GM12878 (cell line): Measurements from ENCODE around the gene SH3BGRL2. TPM values are rescaled to one million over a fixed set of nuclear protein-coding genes. Genes with fewer than 3 reads are reported as not detected.

ENCODE experiments used
- ATAC-seq: fragments of 200-7000 bp; cut with Tn5 transposase; 3 replicates; pipeline ENCODE4 v1.9.1; 2020; ENCODE audit warnings: mild to moderate bottlenecking, moderate library complexity
- BruUV-seq: library from RNA; stranded (reverse); fragments of 400-500 nt; replicated peaks from 2 replicates; lab custom pipeline; 2021; lab: Mats Ljungman, UMichigan
- CTCF ChIA-PET: fragments of 300-600 bp; sonication (Branson Sonifier 250); formaldehyde crosslinking; extraction: SDS; loops from one replicate; lab custom pipeline; 2021; ENCODE audit warnings: inconsistent platforms; lab: Yijun Ruan, JAX
- POLR2A ChIA-PET: fragments of 350-600 bp; formaldehyde crosslinking; extraction: SDS; loops from one replicate; lab custom pipeline; 2021; ENCODE audit warnings: inconsistent platforms; lab: Charles Lee
- RAD21 ChIA-PET: fragments of 300-600 bp; sonication (Branson Sonifier 250); formaldehyde crosslinking; loops from one replicate; lab custom pipeline; 2023; ENCODE audit warnings: antibody characterized with exemption; ENCODE audit not compliant: unreplicated experiment; lab: Charles Lee
- SMC1A ChIA-PET: fragments of 300-600 bp; sonication (Branson Sonifier 250); formaldehyde crosslinking; loops from one replicate; lab custom pipeline; 2023; ENCODE audit not compliant: unreplicated experiment, uncharacterized antibody; lab: Charles Lee
- DNase-seq: peaks from one replicate; pipeline ENCODE4 v3.0.0-alpha.2; 2011; ENCODE audit warnings: low read depth, low spot score
- FAIRE-seq: peaks from 3 replicates; lab custom pipeline; 2011; peaks lifted over from hg19 to GRCh38; lab: Jason Lieb, UNC
- H2AFZ ChIP-seq: 2 replicates; pipeline ENCODE4 v1.6.0; 2011; ENCODE audit warnings: low read depth, low read length, control low read depth; ENCODE audit not compliant: control insufficient read depth
- H3K27ac ChIP-seq: 2 replicates; pipeline ENCODE4 v1.5.1; 2011; ENCODE audit warnings: control low read depth; ENCODE audit not compliant: control insufficient read depth, insufficient read depth
- H3K27me3 ChIP-seq, 2 experiments: replicated peaks in 1 of 2; 2 replicates each; pipeline versions ENCODE4 v1.6.0 to v1.6.1; 2011; ENCODE audit warnings: low read length in 1 of 2; ENCODE audit not compliant: control insufficient read depth in 2 of 2, insufficient read depth in 2 of 2
- H3K36me3 ChIP-seq, 2 experiments: 2 replicates each; pipeline ENCODE4 v1.5.1; 2011; ENCODE audit warnings: low read length in 1 of 2; ENCODE audit not compliant: control insufficient read depth in 2 of 2, insufficient read depth in 2 of 2
- H3K4me1 ChIP-seq: 2 replicates; pipeline ENCODE4 v1.6.1; 2011; ENCODE audit warnings: mild to moderate bottlenecking, low read length, moderate library complexity, mixed read lengths; ENCODE audit not compliant: control insufficient read depth, insufficient read depth
- H3K4me2 ChIP-seq: 2 replicates; pipeline ENCODE4 v1.6.0; 2011; ENCODE audit warnings: control low read depth; ENCODE audit not compliant: control insufficient read depth, insufficient read depth
- H3K4me3 ChIP-seq: fragments of 200-600 bp; sonication (generic); 2 replicates; pipeline ENCODE4 v1.5.1; 2016
- H3K79me2 ChIP-seq: 2 replicates; pipeline ENCODE4 v1.6.0; 2011; ENCODE audit warnings: low read length; ENCODE audit not compliant: control insufficient read depth, insufficient read depth
- H3K9ac ChIP-seq: 2 replicates; pipeline ENCODE4 v1.8.0; 2011; ENCODE audit warnings: low read length, control low read depth, mixed read lengths; ENCODE audit not compliant: control insufficient read depth, insufficient read depth
- H3K9me3 ChIP-seq: replicated peaks from 3 replicates; pipeline ENCODE4 v1.5.1; 2011; ENCODE audit warnings: mild to moderate bottlenecking, low read length; ENCODE audit not compliant: control insufficient read depth, insufficient read depth
- H4K20me1 ChIP-seq: 2 replicates; pipeline ENCODE4 v1.6.0; 2011; ENCODE audit not compliant: control insufficient read depth, insufficient read depth
- in situ Hi-C: fragments of 300-500 bp; cut with MboI; formaldehyde crosslinking; loops from 9 replicates; pipeline ENCODE4 v1.14.3; 2018; ENCODE audit warnings: mixed read lengths
- intact Hi-C: fragments of 100-400 bp; cut with micrococcal nuclease; formaldehyde crosslinking; loops from one replicate; pipeline ENCODE4 v1.14.2; 2022; ENCODE audit not compliant: unreplicated experiment
- polyA plus RNA-seq, 11 experiments: library from polyadenylated mRNA; depleted of rRNA in 4 of 11; unstranded in 6 of 11; stranded (reverse) in 5 of 11; fragments of >200 nt; fragmentation: Nextera tagmentation in 4 of 11; fragmentation: Illumina TruSeq in 1 of 11; extraction: Ambion mirVana in 4 of 11; extraction: Trizol in 1 of 11; gene quantifications; 1 replicate in 1 of 11; 2 replicates in 10 of 11; pipeline versions ENCODE4 v1.2.1 to v1.2.3, GENCODE V29; 2011 to 2016; ENCODE audit warnings: inconsistent platforms in 2 of 11, missing spikeins in 2 of 11, low read depth in 1 of 11
- total RNA-seq, 4 experiments: library from RNA; depleted of rRNA in 3 of 4; stranded (reverse); fragments of >200 nt in 3 of 4; fragmentation: Illumina TruSeq in 1 of 4; extraction: Trizol in 1 of 4; gene quantifications; 2 replicates each; pipeline versions ENCODE4 v1.2.1 to v1.2.3, GENCODE V29; 2013 to 2021
- TF ChIP-seq, protein P1 (sequence below): fragments of 450-650 bp; IDR thresholded peaks from 2 replicates; pipeline ENCODE4 v1.6.1; 2016; ENCODE audit warnings: mild to moderate bottlenecking, moderate library complexity, borderline replicate concordance
- TF ChIP-seq, protein P2 (sequence below), 3 experiments: IDR thresholded peaks in 2 of 3; conservative IDR thresholded peaks in 1 of 3; 2 replicates each; pipeline ENCODE4 v1.5.1; 2011; ENCODE audit warnings: low read depth in 3 of 3, low read length in 3 of 3, mild to moderate bottlenecking in 3 of 3, control low read depth in 2 of 3, moderate library complexity in 2 of 3, inconsistent platforms in 1 of 3, mixed read lengths in 1 of 3; ENCODE audit not compliant: control insufficient read depth in 2 of 3, insufficient read depth in 1 of 3; ENCODE audit errors: extremely low read depth in 1 of 3

Gene SH3BGRL2
- total and polyA plus RNA-seq, 10 of the 15 experiments (the other 5 are each of a cell fraction or from before 2014, with no cell fraction given): 0.03 to 0.37 (median 0.21) TPM

DNA sequence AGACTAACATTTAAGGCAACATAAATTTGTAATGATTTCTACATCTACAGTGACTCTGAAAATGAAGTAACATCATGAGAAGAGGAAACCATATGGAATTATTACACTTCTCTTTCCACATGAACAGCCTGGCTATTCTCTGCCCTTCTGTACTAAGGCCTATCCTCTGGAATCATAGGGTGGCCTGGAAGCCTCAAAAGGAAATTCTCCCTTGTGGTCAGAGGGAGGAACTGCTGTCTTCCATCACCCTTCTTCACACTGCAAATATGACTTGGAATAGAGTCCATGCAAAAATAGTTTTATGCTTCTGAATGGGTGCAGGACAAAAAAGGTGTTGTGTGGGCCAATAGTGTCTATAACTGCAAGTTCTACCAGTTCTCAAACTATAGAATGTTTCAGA, 44.6 kb upstream of the SH3BGRL2 start:
- Histone ChIP-seq H3K27me3 (no peaks in the 10 kb centered on the region), H4K20me1 (no peaks in the 10 kb centered on the region), H2AFZ (no peak overlapping the region), H3K9me3 (no peaks in the 10 kb centered on the region), H3K4me2 (no peak overlapping the region), H3K9ac (no peak overlapping the region), H3K4me3 (no peak overlapping the region), H3K36me3 (no peaks in the 10 kb centered on the region), H3K4me1 (no peaks in the 10 kb centered on the region), H3K27ac (no peak overlapping the region), H3K79me2 (no peaks in the 10 kb centered on the region)
- SMC1A ChIA-PET: no interaction called here
- in situ Hi-C loops: no loop called here
- intact Hi-C loops: no loop called here
- BruUV-seq: no TSS peak
- FAIRE-seq: no peak
- peak; percentile 61 for ATAC-seq
- TF ChIP-seq, protein P1, sequence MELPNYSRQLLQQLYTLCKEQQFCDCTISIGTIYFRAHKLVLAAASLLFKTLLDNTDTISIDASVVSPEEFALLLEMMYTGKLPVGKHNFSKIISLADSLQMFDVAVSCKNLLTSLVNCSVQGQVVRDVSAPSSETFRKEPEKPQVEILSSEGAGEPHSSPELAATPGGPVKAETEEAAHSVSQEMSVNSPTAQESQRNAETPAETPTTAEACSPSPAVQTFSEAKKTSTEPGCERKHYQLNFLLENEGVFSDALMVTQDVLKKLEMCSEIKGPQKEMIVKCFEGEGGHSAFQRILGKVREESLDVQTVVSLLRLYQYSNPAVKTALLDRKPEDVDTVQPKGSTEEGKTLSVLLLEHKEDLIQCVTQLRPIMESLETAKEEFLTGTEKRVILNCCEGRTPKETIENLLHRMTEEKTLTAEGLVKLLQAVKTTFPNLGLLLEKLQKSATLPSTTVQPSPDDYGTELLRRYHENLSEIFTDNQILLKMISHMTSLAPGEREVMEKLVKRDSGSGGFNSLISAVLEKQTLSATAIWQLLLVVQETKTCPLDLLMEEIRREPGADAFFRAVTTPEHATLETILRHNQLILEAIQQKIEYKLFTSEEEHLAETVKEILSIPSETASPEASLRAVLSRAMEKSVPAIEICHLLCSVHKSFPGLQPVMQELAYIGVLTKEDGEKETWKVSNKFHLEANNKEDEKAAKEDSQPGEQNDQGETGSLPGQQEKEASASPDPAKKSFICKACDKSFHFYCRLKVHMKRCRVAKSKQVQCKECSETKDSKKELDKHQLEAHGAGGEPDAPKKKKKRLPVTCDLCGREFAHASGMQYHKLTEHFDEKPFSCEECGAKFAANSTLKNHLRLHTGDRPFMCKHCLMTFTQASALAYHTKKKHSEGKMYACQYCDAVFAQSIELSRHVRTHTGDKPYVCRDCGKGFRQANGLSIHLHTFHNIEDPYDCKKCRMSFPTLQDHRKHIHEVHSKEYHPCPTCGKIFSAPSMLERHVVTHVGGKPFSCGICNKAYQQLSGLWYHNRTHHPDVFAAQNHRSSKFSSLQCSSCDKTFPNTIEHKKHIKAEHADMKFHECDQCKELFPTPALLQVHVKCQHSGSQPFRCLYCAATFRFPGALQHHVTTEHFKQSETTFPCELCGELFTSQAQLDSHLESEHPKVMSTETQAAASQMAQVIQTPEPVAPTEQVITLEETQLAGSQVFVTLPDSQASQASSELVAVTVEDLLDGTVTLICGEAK: no peak
- TF ChIP-seq, protein P2, sequence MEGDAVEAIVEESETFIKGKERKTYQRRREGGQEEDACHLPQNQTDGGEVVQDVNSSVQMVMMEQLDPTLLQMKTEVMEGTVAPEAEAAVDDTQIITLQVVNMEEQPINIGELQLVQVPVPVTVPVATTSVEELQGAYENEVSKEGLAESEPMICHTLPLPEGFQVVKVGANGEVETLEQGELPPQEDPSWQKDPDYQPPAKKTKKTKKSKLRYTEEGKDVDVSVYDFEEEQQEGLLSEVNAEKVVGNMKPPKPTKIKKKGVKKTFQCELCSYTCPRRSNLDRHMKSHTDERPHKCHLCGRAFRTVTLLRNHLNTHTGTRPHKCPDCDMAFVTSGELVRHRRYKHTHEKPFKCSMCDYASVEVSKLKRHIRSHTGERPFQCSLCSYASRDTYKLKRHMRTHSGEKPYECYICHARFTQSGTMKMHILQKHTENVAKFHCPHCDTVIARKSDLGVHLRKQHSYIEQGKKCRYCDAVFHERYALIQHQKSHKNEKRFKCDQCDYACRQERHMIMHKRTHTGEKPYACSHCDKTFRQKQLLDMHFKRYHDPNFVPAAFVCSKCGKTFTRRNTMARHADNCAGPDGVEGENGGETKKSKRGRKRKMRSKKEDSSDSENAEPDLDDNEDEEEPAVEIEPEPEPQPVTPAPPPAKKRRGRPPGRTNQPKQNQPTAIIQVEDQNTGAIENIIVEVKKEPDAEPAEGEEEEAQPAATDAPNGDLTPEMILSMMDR (IDR thresholded peaks at IDR 0.05 in 2 of 3, conservative IDR thresholded peaks at IDR 0.05 in 1 of 3; ENCODE audit: control insufficient read depth in 2 of 3, extremely low read depth in 1 of 3, insufficient read depth in 1 of 3, low read depth in 3 of 3, low read length in 3 of 3): peak in 2 of 3 experiments; percentile 27 to 43; a peak in 1 of 6 replicates
- POLR2A ChIA-PET: no interaction called here
- RAD21 ChIA-PET: no interaction called here
- CTCF ChIA-PET: no interaction called here
- no peak for DNase-seq
